ENCODE data around the gene NEMP1.
"Not testable (repeated sequence)": the region's sequence is repeated elsewhere in the genome, so short reads cannot be mapped to it uniquely, and the experiment has no call there.

Gene NEMP1

GRCh38 chr12:57058454-57058853 lies 20.1 kb downstream of the NEMP1 start:
- no peak overlapping the region for H3K4me3 ChIP-seq (ENCODE audit: low read length, poor library complexity, severe bottlenecking)
- H3K9ac ChIP-seq (ENCODE audit: low read depth, low read length, poor library complexity, severe bottlenecking), result no peak overlapping the region
- H3K9me3 ChIP-seq (ENCODE audit: insufficient read depth, low read depth, low read length), result no peaks in the 10 kb centered on the region
- peaks cover 4% of the 10 kb centered on the region for H3K4me1 ChIP-seq (ENCODE audit: insufficient read depth, low read length, poor library complexity, severe bottlenecking)
- H3K4me2 ChIP-seq (ENCODE audit: low read depth, low read length, poor library complexity, severe bottlenecking), result no peak overlapping the region
- no peak for TF ChIP-seq EZH2phosphoT487 (IDR thresholded peaks at IDR 0.05; ENCODE audit: borderline replicate concordance)
- TF ChIP-seq CTCF (conservative IDR thresholded peaks at IDR 0.05; ENCODE audit: low read length), result no peak
- no peaks in the 10 kb centered on the region for H3K79me2 ChIP-seq (ENCODE audit: insufficient read depth, low read length)
- H4K20me1 ChIP-seq (ENCODE audit: insufficient read depth, low read length, poor library complexity, severe bottlenecking), result no peaks in the 10 kb centered on the region
- no peak overlapping the region for H2AFZ ChIP-seq (ENCODE audit: low read length)
- H3F3A ChIP-seq (ENCODE audit: low read depth), result no peaks in the 10 kb centered on the region; the same call in 1 of the 2 replicates
- H3K9me2 ChIP-seq (replicated peaks; ENCODE audit: low read depth, low read length), result no peaks in the 10 kb centered on the region
- H3K36me3 ChIP-seq (ENCODE audit: insufficient read depth, low read length), result peaks cover 39% of the 10 kb centered on the region; the same call in 1 of the 2 replicates
- H3K27me3 ChIP-seq (ENCODE audit: insufficient read depth, low read length, poor library complexity, severe bottlenecking), result no peaks in the 10 kb centered on the region

GRCh38 chr12:57057067-57057751 lies 21.4 kb downstream of the NEMP1 start:
- H3K9me3 ChIP-seq (ENCODE audit: insufficient read depth, low read depth, low read length), result no peaks in the 10 kb centered on the region
- peaks cover 35% of the 10 kb centered on the region; the same call in 1 of the 2 replicates for H3K36me3 ChIP-seq (ENCODE audit: insufficient read depth, low read length)
- TF ChIP-seq CTCF (conservative IDR thresholded peaks at IDR 0.05; ENCODE audit: low read length) (no peak), EZH2phosphoT487 (IDR thresholded peaks at IDR 0.05; ENCODE audit: borderline replicate concordance) (no peak)
- no peaks in the 10 kb centered on the region for H3F3A ChIP-seq (ENCODE audit: low read depth)
- peaks cover 4% of the 10 kb centered on the region for H3K4me1 ChIP-seq (ENCODE audit: insufficient read depth, low read length, poor library complexity, severe bottlenecking)
- no peak overlapping the region for H3K4me2 ChIP-seq (ENCODE audit: low read depth, low read length, poor library complexity, severe bottlenecking)
- H3K9me2 ChIP-seq (replicated peaks; ENCODE audit: low read depth, low read length), result no peaks in the 10 kb centered on the region
- H3K9ac ChIP-seq (ENCODE audit: low read depth, low read length, poor library complexity, severe bottlenecking), result no peak overlapping the region
- H4K20me1 ChIP-seq (ENCODE audit: insufficient read depth, low read length, poor library complexity, severe bottlenecking), result no peaks in the 10 kb centered on the region
- H3K27me3 ChIP-seq (ENCODE audit: insufficient read depth, low read length, poor library complexity, severe bottlenecking), result no peaks in the 10 kb centered on the region
- no peak overlapping the region for H3K4me3 ChIP-seq (ENCODE audit: low read length, poor library complexity, severe bottlenecking)
- no peak overlapping the region for H2AFZ ChIP-seq (ENCODE audit: low read length)
- H3K79me2 ChIP-seq (ENCODE audit: insufficient read depth, low read length), result no peaks in the 10 kb centered on the region

- H3K4me2 ChIP-seq (ENCODE audit: low read depth, low read length, poor library complexity, severe bottlenecking), result no peak overlapping the region
- no peaks in the 10 kb centered on the region for H3K9me2 ChIP-seq (replicated peaks; ENCODE audit: low read depth, low read length)
- no peaks in the 10 kb centered on the region for H3K9me3 ChIP-seq (ENCODE audit: insufficient read depth, low read depth, low read length)
- H3K9ac ChIP-seq (ENCODE audit: low read depth, low read length, poor library complexity, severe bottlenecking), result no peak overlapping the region
- peaks cover 4% of the 10 kb centered on the region for H3K4me1 ChIP-seq (ENCODE audit: insufficient read depth, low read length, poor library complexity, severe bottlenecking)
- H3F3A ChIP-seq (ENCODE audit: low read depth), result no peaks in the 10 kb centered on the region
- H2AFZ ChIP-seq (ENCODE audit: low read length), result no peak overlapping the region
- H3K36me3 ChIP-seq (ENCODE audit: insufficient read depth, low read length), result peaks cover 31% of the 10 kb centered on the region; the same call in 1 of the 2 replicates
- TF ChIP-seq CTCF (conservative IDR thresholded peaks at IDR 0.05; ENCODE audit: low read length) (no peak), EZH2phosphoT487 (IDR thresholded peaks at IDR 0.05; ENCODE audit: borderline replicate concordance) (no peak)
- no peak overlapping the region for H3K4me3 ChIP-seq (ENCODE audit: low read length, poor library complexity, severe bottlenecking)
- H4K20me1 ChIP-seq (ENCODE audit: insufficient read depth, low read length, poor library complexity, severe bottlenecking), result no peaks in the 10 kb centered on the region
- no peaks in the 10 kb centered on the region for H3K79me2 ChIP-seq (ENCODE audit: insufficient read depth, low read length)
- no peaks in the 10 kb centered on the region for H3K27me3 ChIP-seq (ENCODE audit: insufficient read depth, low read length, poor library complexity, severe bottlenecking)
Observed at GRCh38 chr12:57055824-57056223, 22.8 kb downstream of the NEMP1 start.

- peaks cover 12% of the 10 kb centered on the region; the same call in 1 of the 2 replicates for H3K36me3 ChIP-seq (ENCODE audit: insufficient read depth, low read length)
- not testable (repeated sequence) for H3F3A ChIP-seq (ENCODE audit: low read depth); H2AFZ ChIP-seq (ENCODE audit: low read length); H3K4me1 ChIP-seq (ENCODE audit: insufficient read depth, low read length, poor library complexity, severe bottlenecking); H3K4me3 ChIP-seq (ENCODE audit: low read length, poor library complexity, severe bottlenecking); H3K9me2 ChIP-seq (replicated peaks; ENCODE audit: low read depth, low read length); H3K9me3 ChIP-seq (ENCODE audit: insufficient read depth, low read depth, low read length); H3K9ac ChIP-seq (ENCODE audit: low read depth, low read length, poor library complexity, severe bottlenecking); H3K27me3 ChIP-seq (ENCODE audit: insufficient read depth, low read length, poor library complexity, severe bottlenecking); H4K20me1 ChIP-seq (ENCODE audit: insufficient read depth, low read length, poor library complexity, severe bottlenecking); H3K79me2 ChIP-seq (ENCODE audit: insufficient read depth, low read length); H3K4me2 ChIP-seq (ENCODE audit: low read depth, low read length, poor library complexity, severe bottlenecking)
Observed at GRCh38 chr12:57053901-57054300, 24.7 kb downstream of the NEMP1 start.

- not testable (repeated sequence) for H3K9ac ChIP-seq (ENCODE audit: low read depth, low read length, poor library complexity, severe bottlenecking); H3K36me3 ChIP-seq (ENCODE audit: insufficient read depth, low read length); H2AFZ ChIP-seq (ENCODE audit: low read length); H3K9me2 ChIP-seq (replicated peaks; ENCODE audit: low read depth, low read length); H3K4me3 ChIP-seq (ENCODE audit: low read length, poor library complexity, severe bottlenecking); H3K27me3 ChIP-seq (ENCODE audit: insufficient read depth, low read length, poor library complexity, severe bottlenecking); H3K79me2 ChIP-seq (ENCODE audit: insufficient read depth, low read length); H3K4me2 ChIP-seq (ENCODE audit: low read depth, low read length, poor library complexity, severe bottlenecking); H3F3A ChIP-seq (ENCODE audit: low read depth); H3K9me3 ChIP-seq (ENCODE audit: insufficient read depth, low read depth, low read length); H4K20me1 ChIP-seq (ENCODE audit: insufficient read depth, low read length, poor library complexity, severe bottlenecking)
- H3K4me1 ChIP-seq (ENCODE audit: insufficient read depth, low read length, poor library complexity, severe bottlenecking), result peaks cover 15% of the 10 kb centered on the region
Observed at GRCh38 chr12:57053146-57053545, 25.4 kb downstream of the NEMP1 start.
